Calu3 (cell line): ENCODE measurements around the gene ZNF546. TPM values are rescaled to one million over a fixed set of nuclear protein-coding genes. Genes with fewer than 3 reads are reported as not detected.

Experiments
- BruUV-seq: library from RNA; stranded (reverse); fragments of 400-500 nt; replicated peaks from 2 replicates; lab custom pipeline; 2021; lab: Mats Ljungman, UMichigan
- CTCF ChIA-PET: fragments of 300-600 bp; sonication (Branson Sonifier 250); formaldehyde crosslinking; loops from one replicate; lab custom pipeline; 2022; ENCODE audit warnings: antibody characterized with exemption; lab: Charles Lee
- DNase-seq: peaks from one replicate; pipeline ENCODE4 v3.0.0; 2022
- H3K27ac Mint-ChIP-seq: one replicate; pipeline ENCODE4 v1.8.0; 2022; ENCODE audit warnings: mixed read lengths; ENCODE audit not compliant: unreplicated experiment
- H3K27me3 Mint-ChIP-seq: one replicate; pipeline ENCODE4 v1.8.0; 2022; ENCODE audit warnings: mixed read lengths; ENCODE audit not compliant: unreplicated experiment
- H3K36me3 Mint-ChIP-seq: one replicate; pipeline ENCODE4 v1.8.0; 2022; ENCODE audit warnings: mild to moderate bottlenecking, moderate library complexity, mixed read lengths; ENCODE audit not compliant: insufficient read depth, unreplicated experiment
- H3K4me1 Mint-ChIP-seq: one replicate; pipeline ENCODE4 v1.8.0; 2022; ENCODE audit warnings: mild to moderate bottlenecking, low read depth, mixed read lengths; ENCODE audit not compliant: unreplicated experiment
- H3K4me3 Mint-ChIP-seq: one replicate; pipeline ENCODE4 v1.8.0; 2022; ENCODE audit warnings: mild to moderate bottlenecking, low read depth, moderate library complexity, mixed read lengths; ENCODE audit not compliant: unreplicated experiment
- H3K9me3 Mint-ChIP-seq: one replicate; pipeline ENCODE4 v1.8.0; 2022; ENCODE audit warnings: low read depth, mixed read lengths; ENCODE audit not compliant: unreplicated experiment
- intact Hi-C: fragments of 100-400 bp; cut with micrococcal nuclease; formaldehyde crosslinking; loops from one replicate; pipeline ENCODE4 v1.10.0; 2022; ENCODE audit not compliant: unreplicated experiment
- total RNA-seq: library from RNA; stranded (reverse); gene quantifications from 2 replicates; pipeline ENCODE4 v1.2.3, GENCODE V29; 2022
- TF ChIP-seq, protein P1 (sequence below): fragments of 200-600 bp; IDR thresholded peaks from one replicate; pipeline ENCODE4 v1.8.0; 2022; ENCODE audit warnings: antibody characterized with exemption; ENCODE audit not compliant: unreplicated experiment

Gene ZNF546
- total RNA-seq, 1 experiment from 2014 or later: 4.7 TPM

DNA sequence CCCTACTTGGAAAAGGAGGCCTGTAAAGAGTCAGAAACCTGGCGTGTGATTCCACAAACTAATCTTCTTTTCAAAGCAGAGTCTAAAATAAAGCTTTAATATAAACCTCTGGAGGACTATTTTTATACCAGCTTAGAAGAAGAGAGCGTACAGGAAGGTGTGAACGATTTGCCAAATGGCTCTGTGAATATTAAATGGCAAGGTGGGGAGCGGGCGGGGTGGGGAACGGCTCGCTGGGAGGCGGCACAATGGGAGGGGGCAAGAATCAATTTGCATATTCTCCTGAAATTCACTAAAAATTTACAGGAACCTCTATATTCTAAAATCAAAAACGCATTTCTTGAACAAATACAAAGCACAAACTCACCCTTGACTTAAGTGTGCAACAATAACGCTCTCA, 58.2 kb downstream of the ZNF546 start:
- no TSS peak for BruUV-seq
- TF ChIP-seq, protein P1, sequence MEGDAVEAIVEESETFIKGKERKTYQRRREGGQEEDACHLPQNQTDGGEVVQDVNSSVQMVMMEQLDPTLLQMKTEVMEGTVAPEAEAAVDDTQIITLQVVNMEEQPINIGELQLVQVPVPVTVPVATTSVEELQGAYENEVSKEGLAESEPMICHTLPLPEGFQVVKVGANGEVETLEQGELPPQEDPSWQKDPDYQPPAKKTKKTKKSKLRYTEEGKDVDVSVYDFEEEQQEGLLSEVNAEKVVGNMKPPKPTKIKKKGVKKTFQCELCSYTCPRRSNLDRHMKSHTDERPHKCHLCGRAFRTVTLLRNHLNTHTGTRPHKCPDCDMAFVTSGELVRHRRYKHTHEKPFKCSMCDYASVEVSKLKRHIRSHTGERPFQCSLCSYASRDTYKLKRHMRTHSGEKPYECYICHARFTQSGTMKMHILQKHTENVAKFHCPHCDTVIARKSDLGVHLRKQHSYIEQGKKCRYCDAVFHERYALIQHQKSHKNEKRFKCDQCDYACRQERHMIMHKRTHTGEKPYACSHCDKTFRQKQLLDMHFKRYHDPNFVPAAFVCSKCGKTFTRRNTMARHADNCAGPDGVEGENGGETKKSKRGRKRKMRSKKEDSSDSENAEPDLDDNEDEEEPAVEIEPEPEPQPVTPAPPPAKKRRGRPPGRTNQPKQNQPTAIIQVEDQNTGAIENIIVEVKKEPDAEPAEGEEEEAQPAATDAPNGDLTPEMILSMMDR: no peak
- Mint-ChIP-seq H3K27ac (peak overlapping the region; percentile 77), H3K4me1 (peaks cover 17% of the 10 kb centered on the region), H3K9me3 (peaks cover 20% of the 10 kb centered on the region), H3K36me3 (peaks cover 26% of the 10 kb centered on the region), H3K4me3 (peak overlapping the region; percentile 99), H3K27me3 (no peaks in the 10 kb centered on the region)
- CTCF ChIA-PET: interaction anchor here (0.6 to 1.0 kb wide), 3 partner anchors 36 to 85 kb away, joined by 3 to 5 read pairs (median 3); partner anchors contain the start of gene ZNF780A
- DNase-seq: no peak
- intact Hi-C loops: no loop called here

DNA sequence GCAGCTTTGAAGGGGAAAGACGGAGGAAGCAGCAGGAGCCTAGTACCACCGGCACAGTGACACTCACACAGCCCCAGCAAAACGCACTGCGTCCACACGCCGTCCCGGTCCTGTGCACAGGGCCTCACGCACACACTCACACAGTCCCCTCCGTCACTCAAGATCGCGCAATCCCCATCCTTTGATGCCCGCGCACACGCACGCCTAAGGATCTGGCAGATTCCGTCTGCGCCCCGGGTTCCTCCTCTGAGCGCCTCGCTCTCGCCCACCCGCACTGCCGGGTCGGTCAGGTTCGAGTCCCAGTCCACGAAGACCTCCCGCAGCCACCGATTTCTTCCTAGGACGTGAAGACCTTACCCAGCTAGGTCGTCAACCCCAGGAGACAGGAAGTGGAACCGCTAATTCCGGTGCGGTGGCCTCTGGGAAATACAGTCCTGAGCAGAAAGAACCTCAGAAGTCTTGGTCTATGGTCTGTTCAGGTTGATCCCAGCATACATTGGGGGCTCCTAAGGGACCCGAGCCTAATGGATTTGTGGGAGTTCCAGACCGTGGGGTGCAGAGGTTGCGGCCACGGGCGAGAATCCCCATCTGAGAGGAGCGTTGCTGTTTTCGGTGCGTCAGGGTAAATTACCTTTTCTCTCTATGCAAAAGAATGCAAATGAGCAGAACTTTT, 59.1 kb downstream of the ZNF546 start, which contains the start of gene ZNF780B:
TSS of gene ZNF780B (minus strand) at position 400 of the 673 bp plus-strand sequence. CDS start 5,899 bp downstream, outside the sequence.
- CTCF ChIA-PET: interaction anchor here (1.0 to 1.1 kb wide), 2 partner anchors 40 to 85 kb away, joined by 3 read pairs; no protein-coding TSS in a partner anchor
- TSS peak; percentile 15 for BruUV-seq
- intact Hi-C loops: no loop called here
- Mint-ChIP-seq H3K4me3 (peak within 1 kb of the TSS; percentile 99), H3K36me3 (peaks cover 21% of the 10 kb centered on the region), H3K4me1 (peaks cover 17% of the 10 kb centered on the region), H3K9me3 (peaks cover 17% of the 10 kb centered on the region), H3K27me3 (no peaks in the 10 kb centered on the region), H3K27ac (peak within 1 kb of the TSS; percentile 77)
- TF ChIP-seq, protein P1: no peak
- DNase-seq: peak; percentile 69

DNA sequence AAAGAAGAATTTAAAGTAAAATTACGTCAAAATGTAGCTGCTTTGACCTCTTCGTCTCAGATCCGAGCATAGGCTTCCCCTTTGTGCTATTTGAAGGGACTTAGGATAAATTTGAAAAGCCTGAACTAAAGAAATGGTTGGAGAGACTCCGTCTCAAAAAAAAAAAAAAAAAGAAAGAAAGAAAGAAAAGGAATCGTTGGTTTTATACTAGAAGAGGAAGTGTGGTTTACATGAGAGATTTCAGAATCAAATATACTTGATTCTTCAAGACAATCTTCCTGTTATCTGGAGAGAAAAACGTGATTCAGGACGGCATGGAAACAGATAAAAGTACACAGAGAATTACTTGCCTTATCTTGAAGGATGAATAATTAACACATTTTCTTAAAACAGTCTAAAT, 59.6 kb downstream of the ZNF546 start:
- Mint-ChIP-seq H3K4me3 (peak overlapping the region; percentile 99), H3K4me1 (peaks cover 17% of the 10 kb centered on the region), H3K36me3 (peaks cover 21% of the 10 kb centered on the region), H3K9me3 (peaks cover 17% of the 10 kb centered on the region), H3K27ac (peak overlapping the region; percentile 77), H3K27me3 (no peaks in the 10 kb centered on the region)
- intact Hi-C loops: no loop called here
- no peak for DNase-seq
- BruUV-seq: TSS peak; percentile 55
- TF ChIP-seq, protein P1: no peak
- CTCF ChIA-PET: interaction anchor here (1.1 kb wide), 1 partner anchor 86 kb away, joined by 3 read pairs; no protein-coding TSS in a partner anchor

DNA sequence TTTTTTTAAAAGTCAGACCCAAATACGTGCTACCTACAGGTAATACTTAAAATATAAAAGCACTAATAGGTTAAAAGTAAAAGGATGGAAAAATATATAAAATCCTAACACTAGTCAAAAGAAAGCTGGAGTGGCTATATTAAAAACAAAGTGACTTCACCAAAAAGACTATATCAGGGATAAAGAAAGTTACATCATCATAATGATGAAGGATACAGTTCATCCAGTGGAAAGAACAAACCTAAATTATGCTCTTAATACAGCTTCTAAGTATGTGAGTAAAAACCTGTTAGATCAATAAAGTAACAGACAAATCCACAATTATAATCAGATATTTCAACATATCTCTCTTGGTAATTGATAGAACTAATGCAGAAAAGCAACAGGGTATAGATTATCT, 60.3 kb downstream of the ZNF546 start:
- peaks cover 17% of the 10 kb centered on the region for H3K9me3 Mint-ChIP-seq
- intact Hi-C loops: no loop called here
- CTCF ChIA-PET: no interaction called here
- no peak overlapping the region for H3K4me3 Mint-ChIP-seq
- TF ChIP-seq, protein P1: no peak
- H3K36me3 Mint-ChIP-seq: peaks cover 21% of the 10 kb centered on the region
- peaks cover 17% of the 10 kb centered on the region for H3K4me1 Mint-ChIP-seq
- no peak for DNase-seq
- H3K27me3 Mint-ChIP-seq: no peaks in the 10 kb centered on the region
- BruUV-seq: no TSS peak
- H3K27ac Mint-ChIP-seq: no peak overlapping the region
